ENCODE measurements around the gene RAB29. TPM values are rescaled to one million over a fixed set of nuclear protein-coding genes. Genes with fewer than 3 reads are reported as not detected.
"Not testable (repeated sequence)": the region's sequence is repeated elsewhere in the genome, so short reads cannot be mapped to it uniquely, and the experiment has no call there.

Gene RAB29
- 1 to 10 TPM; 5.9 to 8.3 (median 6.4) TPM for total RNA-seq
- polyA plus RNA-seq: 10 to 100 TPM in 1 of 3 donors, 1 to 10 TPM in 2; 5.3 to 20.5 (median 5.5) TPM
- long read RNA-seq, donor 1, transcript RAB29-203 (5 exons, 1,157 nt): major isoform, 6 of 9 reads
- long read RNA-seq, donor 1, partial matches to known transcripts: 0 of 9 reads
- long read RNA-seq, donor 1, other reads (novel, unspliced or antisense): 1 of 9 reads
- long read RNA-seq, donor 2, partial matches to known transcripts: 2 of 13 reads
- long read RNA-seq, donor 2, other reads (novel, unspliced or antisense): 5 of 13 reads

GRCh38 chr1:205775015-205775716, at the start of gene RAB29:
RAB29 (minus strand) TSS chr1:205775482; CDS start chr1:205774956, 526 bp downstream.
- no peaks in the 10 kb centered on the region for H3K9me3 ChIP-seq
- intact Hi-C loops (cut with DNase I): no loop called here
- peak within 1 kb of the TSS; percentile 60 for H3K27ac ChIP-seq
- ATAC-seq (peak; percentile 94 to 99 (median 96)), DNase-seq (peak; percentile 80 to 89)
- WGBS, 3 donors: 0 to 1% (median 0%) methylated on average over 33 to 40 of the region's 40 CpGs
- TF ChIP-seq CTCF (IDR thresholded peaks at IDR 0.05): no peak
- peaks cover 0 to 13% of the 10 kb centered on the region in 2 donors for H3K36me3 ChIP-seq (ENCODE audit: insufficient read depth in 1 of 2, low read depth in 1 of 2)
- H3K4me3 ChIP-seq: peak within 1 kb of the TSS; percentile 83
- H3K4me1 ChIP-seq: peaks cover 15% of the 10 kb centered on the region
- no peaks in the 10 kb centered on the region for H3K27me3 ChIP-seq (ENCODE audit: insufficient read depth in 3 of 3, low read length in 2 of 3)

- no peaks in the 10 kb centered on the region for H3K9me3 ChIP-seq
Observed at GRCh38 chr1:205824180-205824579, 48.9 kb upstream of the RAB29 start.

GRCh38 chr1:205823260-205823659, 48.0 kb upstream of the RAB29 start:
- H3K4me3 ChIP-seq; H3K36me3 ChIP-seq (ENCODE audit: insufficient read depth in 1 of 2, low read depth in 1 of 2); H3K27ac ChIP-seq; H3K4me1 ChIP-seq; DNase-seq; intact Hi-C loops (cut with DNase I); H3K27me3 ChIP-seq (ENCODE audit: insufficient read depth in 3 of 3, low read length in 2 of 3); ATAC-seq; H3K9me3 ChIP-seq: not testable (repeated sequence)
- 88 to 97% (median 90%) methylated on average over 2 of the region's 2 CpGs for WGBS, 3 donors

More at GRCh38 chr1:205824180-205824579, 48.9 kb upstream of the RAB29 start:
- intact Hi-C loops (cut with DNase I): no loop called here
- no peak for ATAC-seq
- no peaks in the 10 kb centered on the region for H3K36me3 ChIP-seq (ENCODE audit: insufficient read depth in 1 of 2, low read depth in 1 of 2)
- H3K27ac ChIP-seq: no peak overlapping the region
- no peak for TF ChIP-seq CTCF (IDR thresholded peaks at IDR 0.05)
- no peaks in the 10 kb centered on the region for H3K27me3 ChIP-seq (ENCODE audit: insufficient read depth in 3 of 3, low read length in 2 of 3)
- no peak overlapping the region for H3K4me3 ChIP-seq
- 86 to 98% (median 88%) methylated on average over 5 of the region's 5 CpGs for WGBS, 3 donors
- no peaks in the 10 kb centered on the region for H3K4me1 ChIP-seq
- no peak for DNase-seq

- no peak overlapping the region for H3K4me3 ChIP-seq
- no peak overlapping the region for H3K27ac ChIP-seq
- H3K4me1 ChIP-seq: no peaks in the 10 kb centered on the region
- no peaks in the 10 kb centered on the region for H3K36me3 ChIP-seq (ENCODE audit: insufficient read depth in 1 of 2, low read depth in 1 of 2)
- DNase-seq: no peak
- H3K27me3 ChIP-seq (ENCODE audit: insufficient read depth in 3 of 3, low read length in 2 of 3): no peaks in the 10 kb centered on the region
- ATAC-seq: no peak
- no peaks in the 10 kb centered on the region for H3K9me3 ChIP-seq
- WGBS, 3 donors: 68 to 84% (median 70%) methylated on average over 2 of the region's 2 CpGs
- TF ChIP-seq CTCF (IDR thresholded peaks at IDR 0.05): no peak
- intact Hi-C loops (cut with DNase I): no loop called here
Observed at GRCh38 chr1:205822397-205822796, 47.1 kb upstream of the RAB29 start.

GRCh38 chr1:205817988-205818387, 42.7 kb upstream of the RAB29 start:
- Histone ChIP-seq H3K36me3 (ENCODE audit: insufficient read depth in 1 of 2, low read depth in 1 of 2) (no peaks in the 10 kb centered on the region), H3K4me3 (no peak overlapping the region), H3K9me3 (no peaks in the 10 kb centered on the region), H3K27ac (no peak overlapping the region), H3K4me1 (peaks cover 17% of the 10 kb centered on the region), H3K27me3 (ENCODE audit: insufficient read depth in 3 of 3, low read length in 2 of 3) (no peaks in the 10 kb centered on the region)
- intact Hi-C loops (cut with DNase I): no loop called here
- ATAC-seq (no peak), DNase-seq (no peak)
- WGBS, 3 donors: 91 to 97% (median 92%) methylated on average over 3 of the region's 3 CpGs
- TF ChIP-seq CTCF (IDR thresholded peaks at IDR 0.05): no peak
